Measurements from ENCODE around the gene PSTPIP1. TPM values are rescaled to one million over a fixed set of nuclear protein-coding genes. Genes with fewer than 3 reads are reported as not detected.

Gene PSTPIP1
- total RNA-seq, 1 donor from 2014 or later, result 13.3 TPM

- intact Hi-C loops (cut with DNase I), result no loop called here
- TF ChIP-seq POLR2AphosphoS5 (IDR thresholded peaks at IDR 0.05; ENCODE audit: insufficient read depth in 1 of 2, low read depth in 1 of 2), result no peak
- H3K36me3 ChIP-seq, result no peaks in the 10 kb centered on the region
- DNase-seq (ENCODE audit: extremely low spot score in 2 of 2), result no peak
- H3K27ac ChIP-seq, result no peak overlapping the region
- peaks cover 22% of the 10 kb centered on the region for H3K4me1 ChIP-seq
- no peaks in the 10 kb centered on the region for H3K9me3 ChIP-seq
- H3K4me3 ChIP-seq, result no peak overlapping the region
- H3K27me3 ChIP-seq, result no peaks in the 10 kb centered on the region
Measured at GRCh38 chr15:76994496-76994895, 430 bp upstream of the PSTPIP1 start.

DNA sequence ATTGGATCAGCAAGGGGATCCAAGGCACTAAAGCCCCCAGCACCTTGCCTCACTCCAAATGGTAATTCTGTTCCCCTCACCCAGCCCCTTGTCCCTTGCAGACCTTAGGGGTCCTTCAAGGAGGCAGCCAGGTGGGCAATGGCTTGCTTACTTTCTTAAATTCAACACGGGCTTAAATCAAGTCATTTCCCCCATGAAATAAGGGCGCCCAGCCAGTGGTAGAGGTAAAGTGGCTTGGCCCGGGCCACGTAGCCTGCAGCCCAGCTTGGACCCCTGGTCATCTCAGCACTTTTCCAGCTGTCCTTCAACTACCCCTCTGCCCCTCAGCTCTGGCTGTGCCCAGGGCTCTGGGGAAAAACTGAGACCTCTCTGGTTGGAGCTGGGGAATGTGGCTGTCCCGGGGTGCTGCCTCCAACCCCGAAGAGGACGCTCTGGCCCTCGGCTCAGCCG lies 1.2 kb downstream of the PSTPIP1 start:
- H3K27me3 ChIP-seq, result no peaks in the 10 kb centered on the region
- no peaks in the 10 kb centered on the region for H3K36me3 ChIP-seq
- DNase-seq (ENCODE audit: extremely low spot score in 2 of 2), result no peak
- intact Hi-C loops (cut with DNase I), result no loop called here
- H3K27ac ChIP-seq, result peak overlapping the region; percentile 11
- peak overlapping the region; percentile 16 to 29 for H3K4me3 ChIP-seq
- H3K4me1 ChIP-seq, result peaks cover 22% of the 10 kb centered on the region
- H3K9me3 ChIP-seq, result no peaks in the 10 kb centered on the region
- TF ChIP-seq POLR2AphosphoS5 (IDR thresholded peaks at IDR 0.05; ENCODE audit: insufficient read depth in 1 of 2, low read depth in 1 of 2) (no peak), POLR2A (IDR thresholded peaks at IDR 0.05) (no peak)
- TF ChIP-seq, protein P1, sequence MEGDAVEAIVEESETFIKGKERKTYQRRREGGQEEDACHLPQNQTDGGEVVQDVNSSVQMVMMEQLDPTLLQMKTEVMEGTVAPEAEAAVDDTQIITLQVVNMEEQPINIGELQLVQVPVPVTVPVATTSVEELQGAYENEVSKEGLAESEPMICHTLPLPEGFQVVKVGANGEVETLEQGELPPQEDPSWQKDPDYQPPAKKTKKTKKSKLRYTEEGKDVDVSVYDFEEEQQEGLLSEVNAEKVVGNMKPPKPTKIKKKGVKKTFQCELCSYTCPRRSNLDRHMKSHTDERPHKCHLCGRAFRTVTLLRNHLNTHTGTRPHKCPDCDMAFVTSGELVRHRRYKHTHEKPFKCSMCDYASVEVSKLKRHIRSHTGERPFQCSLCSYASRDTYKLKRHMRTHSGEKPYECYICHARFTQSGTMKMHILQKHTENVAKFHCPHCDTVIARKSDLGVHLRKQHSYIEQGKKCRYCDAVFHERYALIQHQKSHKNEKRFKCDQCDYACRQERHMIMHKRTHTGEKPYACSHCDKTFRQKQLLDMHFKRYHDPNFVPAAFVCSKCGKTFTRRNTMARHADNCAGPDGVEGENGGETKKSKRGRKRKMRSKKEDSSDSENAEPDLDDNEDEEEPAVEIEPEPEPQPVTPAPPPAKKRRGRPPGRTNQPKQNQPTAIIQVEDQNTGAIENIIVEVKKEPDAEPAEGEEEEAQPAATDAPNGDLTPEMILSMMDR (IDR thresholded peaks at IDR 0.05), result no peak

DNA sequence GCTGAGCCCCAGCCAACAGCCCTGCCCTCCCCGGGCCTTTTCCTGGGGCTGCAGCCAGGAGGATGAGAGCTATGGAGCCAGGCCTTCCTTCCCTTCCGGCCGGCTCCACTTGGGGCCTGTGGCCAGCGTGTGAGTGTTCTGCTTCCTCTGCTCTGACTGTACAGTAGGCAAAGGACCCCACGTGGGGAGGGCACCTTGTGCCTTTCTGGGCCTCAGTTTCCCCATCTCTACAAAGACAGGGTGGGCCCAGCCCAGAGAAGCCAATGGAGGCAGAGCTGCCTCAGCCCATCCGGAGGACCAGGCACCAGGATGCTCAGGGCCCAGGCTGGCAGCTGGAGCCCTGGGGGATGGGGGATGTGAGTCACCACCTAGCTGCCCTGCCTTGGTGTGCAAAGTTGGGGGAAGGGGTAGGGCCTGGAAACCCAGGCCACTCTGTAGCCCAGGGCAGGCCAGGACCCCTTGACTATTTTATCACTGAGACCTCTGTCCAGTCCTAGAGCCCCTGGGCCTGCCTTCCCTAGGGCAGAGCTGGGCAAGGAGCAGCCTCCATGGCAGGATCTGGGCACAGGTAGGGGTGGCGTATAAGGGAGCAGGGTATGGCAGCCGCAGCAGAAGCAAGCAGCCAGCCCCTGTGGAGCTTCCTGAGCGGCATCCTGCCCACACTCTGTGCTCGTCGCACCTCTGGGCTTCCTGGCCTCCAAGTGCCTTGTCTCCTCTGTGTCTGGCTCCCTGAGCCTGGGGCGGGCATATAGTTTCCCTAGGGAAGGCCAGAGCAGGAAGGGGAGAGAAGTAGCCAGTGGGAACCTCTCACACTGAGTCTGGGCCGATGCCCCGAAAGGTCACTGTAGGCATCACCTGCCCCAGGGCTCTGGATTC lies 1.8 kb downstream of the PSTPIP1 start:
- Histone ChIP-seq H3K9me3 (no peaks in the 10 kb centered on the region), H3K4me1 (peaks cover 22% of the 10 kb centered on the region), H3K36me3 (no peaks in the 10 kb centered on the region), H3K27me3 (no peaks in the 10 kb centered on the region), H3K4me3 (peak overlapping the region; percentile 16 to 29), H3K27ac (no peak overlapping the region)
- no peak for DNase-seq (ENCODE audit: extremely low spot score in 2 of 2)
- intact Hi-C loops (cut with DNase I), result no loop called here
- TF ChIP-seq POLR2AphosphoS5 (IDR thresholded peaks at IDR 0.05; ENCODE audit: insufficient read depth in 1 of 2, low read depth in 1 of 2) (peak in 1 of 2 donors; percentile 33), POLR2A (IDR thresholded peaks at IDR 0.05) (no peak)
- TF ChIP-seq, protein P1 (IDR thresholded peaks at IDR 0.05), result no peak

DNA sequence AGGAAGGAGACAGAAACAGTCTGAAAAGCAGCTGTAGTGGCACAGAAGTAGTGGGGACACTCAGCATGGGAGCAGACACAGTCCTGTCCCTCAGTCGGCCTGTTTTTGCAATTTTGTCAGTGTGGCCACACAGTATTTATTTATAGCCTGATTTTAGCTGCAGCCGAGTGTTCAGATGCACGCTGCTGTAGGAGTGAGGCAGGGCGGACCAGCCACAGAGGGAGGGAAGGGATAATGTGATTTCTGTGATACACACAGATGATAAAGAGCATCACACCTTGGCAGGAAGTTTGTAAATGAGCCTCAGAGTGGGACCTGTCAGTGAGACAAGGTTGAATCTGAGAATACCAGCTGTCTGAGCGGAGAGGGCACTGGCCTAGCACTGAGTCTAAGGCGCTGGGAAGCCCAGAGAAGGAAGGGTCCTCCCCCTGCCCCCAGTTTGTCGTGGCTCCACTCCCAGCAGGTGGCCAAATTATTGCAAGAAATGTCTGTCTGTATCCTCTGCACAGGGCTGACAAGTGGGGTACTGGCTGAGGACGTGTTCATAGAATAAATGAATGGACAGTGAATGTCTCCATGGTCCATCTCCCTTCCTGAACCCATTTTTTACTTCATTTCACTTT lies 3.8 kb downstream of the PSTPIP1 start:
- no peaks in the 10 kb centered on the region for H3K27me3 ChIP-seq
- no peaks in the 10 kb centered on the region for H3K9me3 ChIP-seq
- DNase-seq (ENCODE audit: extremely low spot score in 2 of 2), result no peak
- intact Hi-C loops (cut with DNase I), result no loop called here
- H3K27ac ChIP-seq, result no peak overlapping the region
- H3K4me1 ChIP-seq, result peaks cover 22% of the 10 kb centered on the region
- no peak for TF ChIP-seq POLR2A (IDR thresholded peaks at IDR 0.05)
- TF ChIP-seq POLR2AphosphoS5 (IDR thresholded peaks at IDR 0.05; ENCODE audit: insufficient read depth in 1 of 2, low read depth in 1 of 2), result no peak
- TF ChIP-seq, protein P1 (IDR thresholded peaks at IDR 0.05), result no peak
- H3K36me3 ChIP-seq, result no peaks in the 10 kb centered on the region
- H3K4me3 ChIP-seq, result no peak overlapping the region

DNA sequence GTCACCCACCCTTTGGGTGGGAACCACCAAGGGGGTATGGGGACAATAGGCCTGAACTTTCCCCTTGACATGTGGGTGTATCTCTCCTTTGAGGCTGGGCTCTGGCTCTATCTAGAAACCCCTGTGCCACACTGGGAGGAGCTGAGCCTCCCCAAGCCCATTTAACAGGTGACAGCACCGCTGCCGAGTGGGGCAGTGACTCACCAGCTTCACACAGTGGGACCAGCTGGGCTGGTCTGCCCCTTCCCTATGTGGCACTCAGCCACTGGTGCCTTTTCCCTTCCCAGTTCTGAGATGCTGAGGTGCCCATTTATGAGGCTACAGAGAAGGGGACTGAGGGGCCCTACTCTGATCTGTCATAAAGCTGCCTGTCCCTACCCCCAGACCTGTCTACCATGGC lies 5.1 kb downstream of the PSTPIP1 start:
- no peaks in the 10 kb centered on the region for H3K27me3 ChIP-seq
- no peak overlapping the region for H3K4me3 ChIP-seq
- H3K27ac ChIP-seq, result no peak overlapping the region
- no peaks in the 10 kb centered on the region for H3K36me3 ChIP-seq
- peaks cover 15% of the 10 kb centered on the region for H3K4me1 ChIP-seq
- DNase-seq (ENCODE audit: extremely low spot score in 2 of 2), result no peak
- intact Hi-C loops (cut with DNase I), result no loop called here
- H3K9me3 ChIP-seq, result no peaks in the 10 kb centered on the region
- TF ChIP-seq, protein P1 (IDR thresholded peaks at IDR 0.05), result no peak
- TF ChIP-seq POLR2A (IDR thresholded peaks at IDR 0.05), result no peak
- TF ChIP-seq POLR2AphosphoS5 (IDR thresholded peaks at IDR 0.05; ENCODE audit: insufficient read depth in 1 of 2, low read depth in 1 of 2), result no peak

Data from vagina (tissue), 2 donors.